NCI-H526 treated with DMSO at 0.1 percent for 48 hours (cell line): ENCODE results near the gene CAMKMT.

ENCODE experiments used
- DNase-seq: peaks from one replicate; lab custom pipeline; 2025; lab: John Stamatoyannopoulos, UW

Gene CAMKMT

GRCh38 chr2:44772131-44772530, 410.4 kb downstream of the CAMKMT start:
- DNase-seq: no peak

GRCh38 chr2:44772669-44773378, 411.1 kb downstream of the CAMKMT start:
- peak; percentile 19 for DNase-seq

- DNase-seq: no peak
Observed at GRCh38 chr2:44774826-44775492, 413.2 kb downstream of the CAMKMT start.

GRCh38 chr2:44777036-44777435, 415.3 kb downstream of the CAMKMT start:
- no peak for DNase-seq

GRCh38 chr2:44777537-44777936, 415.8 kb downstream of the CAMKMT start:
- peak; percentile 17 for DNase-seq

- no peak for DNase-seq
Observed at GRCh38 chr2:44778221-44778654, 416.5 kb downstream of the CAMKMT start.

GRCh38 chr2:44778671-44779476, 417.1 kb downstream of the CAMKMT start:
- no peak for DNase-seq

GRCh38 chr2:44779793-44780192, 418.0 kb downstream of the CAMKMT start:
- no peak for DNase-seq

- DNase-seq: no peak
Observed at GRCh38 chr2:44780406-44780805, 418.7 kb downstream of the CAMKMT start.

GRCh38 chr2:44785433-44785832, 423.7 kb downstream of the CAMKMT start:
- no peak for DNase-seq

GRCh38 chr2:44786045-44786816, 424.5 kb downstream of the CAMKMT start:
- DNase-seq: no peak

GRCh38 chr2:44786817-44787214, 425.1 kb downstream of the CAMKMT start:
- DNase-seq: no peak

GRCh38 chr2:44787663-44788062, 425.9 kb downstream of the CAMKMT start:
- no peak for DNase-seq

GRCh38 chr2:44789446-44789845, 427.7 kb downstream of the CAMKMT start:
- no peak for DNase-seq

GRCh38 chr2:44789971-44790721, 428.4 kb downstream of the CAMKMT start:
- no peak for DNase-seq

GRCh38 chr2:44793322-44793870, 431.6 kb downstream of the CAMKMT start:
- DNase-seq: no peak

- DNase-seq: no peak
Observed at GRCh38 chr2:44796771-44797170, 435.0 kb downstream of the CAMKMT start.

GRCh38 chr2:44798139-44798659, 436.5 kb downstream of the CAMKMT start:
- DNase-seq: no peak

GRCh38 chr2:44799105-44799504, 437.4 kb downstream of the CAMKMT start:
- DNase-seq: no peak

- no peak for DNase-seq
Observed at GRCh38 chr2:44799754-44800153, 438.0 kb downstream of the CAMKMT start.
